ENCODE measurements around the gene GPN3.

DNA sequence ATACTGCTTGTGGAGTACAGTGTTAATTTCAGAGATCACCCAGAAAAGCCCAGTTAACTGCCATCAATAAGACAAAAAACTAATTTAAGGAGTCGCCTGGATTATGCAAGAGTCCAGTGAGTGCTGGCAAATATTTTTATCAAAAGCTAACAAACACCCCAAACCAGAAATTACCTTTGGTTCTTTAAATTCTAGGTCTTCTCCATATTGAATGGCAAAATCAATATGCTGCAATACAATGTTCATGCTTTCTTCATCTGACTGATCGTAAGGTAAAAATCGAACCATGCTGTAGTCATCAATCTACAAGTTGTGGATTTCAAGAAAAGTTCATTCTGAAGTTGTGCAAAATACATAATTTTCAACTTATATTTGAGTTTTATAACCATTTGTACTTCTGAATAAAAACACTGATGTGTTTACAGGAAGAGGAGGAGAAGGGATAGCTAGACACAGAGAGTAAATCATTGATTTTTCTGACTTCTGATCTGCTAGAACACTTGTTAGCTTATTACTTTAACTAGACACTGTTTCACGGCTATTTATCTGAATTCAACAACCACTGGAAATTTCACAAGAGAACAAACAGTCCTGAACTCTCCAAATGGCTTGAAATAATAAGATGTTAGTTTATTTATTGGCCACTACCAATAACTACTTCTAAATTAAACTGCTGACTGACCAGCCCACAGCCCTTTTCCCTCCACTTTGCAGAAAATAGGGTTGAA is 14.3 kb downstream of the GPN3 start:
- TF ChIP-seq POLR2AphosphoS5 (IDR thresholded peaks at IDR 0.05; ENCODE audit: low read depth, low read length) (no peak), TAF1 (IDR thresholded peaks at IDR 0.05; ENCODE audit: borderline replicate concordance, insufficient read depth, low read length) (no peak), SIN3A (IDR thresholded peaks at IDR 0.05; ENCODE audit: borderline replicate concordance, insufficient read depth, low read length) (no peak)
- TF ChIP-seq, protein P1, sequence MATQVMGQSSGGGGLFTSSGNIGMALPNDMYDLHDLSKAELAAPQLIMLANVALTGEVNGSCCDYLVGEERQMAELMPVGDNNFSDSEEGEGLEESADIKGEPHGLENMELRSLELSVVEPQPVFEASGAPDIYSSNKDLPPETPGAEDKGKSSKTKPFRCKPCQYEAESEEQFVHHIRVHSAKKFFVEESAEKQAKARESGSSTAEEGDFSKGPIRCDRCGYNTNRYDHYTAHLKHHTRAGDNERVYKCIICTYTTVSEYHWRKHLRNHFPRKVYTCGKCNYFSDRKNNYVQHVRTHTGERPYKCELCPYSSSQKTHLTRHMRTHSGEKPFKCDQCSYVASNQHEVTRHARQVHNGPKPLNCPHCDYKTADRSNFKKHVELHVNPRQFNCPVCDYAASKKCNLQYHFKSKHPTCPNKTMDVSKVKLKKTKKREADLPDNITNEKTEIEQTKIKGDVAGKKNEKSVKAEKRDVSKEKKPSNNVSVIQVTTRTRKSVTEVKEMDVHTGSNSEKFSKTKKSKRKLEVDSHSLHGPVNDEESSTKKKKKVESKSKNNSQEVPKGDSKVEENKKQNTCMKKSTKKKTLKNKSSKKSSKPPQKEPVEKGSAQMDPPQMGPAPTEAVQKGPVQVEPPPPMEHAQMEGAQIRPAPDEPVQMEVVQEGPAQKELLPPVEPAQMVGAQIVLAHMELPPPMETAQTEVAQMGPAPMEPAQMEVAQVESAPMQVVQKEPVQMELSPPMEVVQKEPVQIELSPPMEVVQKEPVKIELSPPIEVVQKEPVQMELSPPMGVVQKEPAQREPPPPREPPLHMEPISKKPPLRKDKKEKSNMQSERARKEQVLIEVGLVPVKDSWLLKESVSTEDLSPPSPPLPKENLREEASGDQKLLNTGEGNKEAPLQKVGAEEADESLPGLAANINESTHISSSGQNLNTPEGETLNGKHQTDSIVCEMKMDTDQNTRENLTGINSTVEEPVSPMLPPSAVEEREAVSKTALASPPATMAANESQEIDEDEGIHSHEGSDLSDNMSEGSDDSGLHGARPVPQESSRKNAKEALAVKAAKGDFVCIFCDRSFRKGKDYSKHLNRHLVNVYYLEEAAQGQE (IDR thresholded peaks at IDR 0.05; ENCODE audit: insufficient read depth in 1 of 2, low read depth in 2 of 2, low read length in 2 of 2) = no peak
